ENCODE results near the gene REEP6.
"Not testable (repeated sequence)": the region's sequence is repeated elsewhere in the genome, so short reads cannot be mapped to it uniquely, and the experiment has no call there.

The REEP6 gene

GRCh38 chr19:1490311-1491113 is 469 bp upstream of the REEP6 start, which contains the start of gene PCSK4:
PCSK4 (minus strand) TSS chr19:1490350; CDS start chr19:1490346, 4 bp downstream.
- peak; percentile 97 to 98 for DNase-seq (ENCODE audit: low read depth in 2 of 2)

- DNase-seq (ENCODE audit: low read depth in 2 of 2) = no peak
These were observed 829 bp downstream of the REEP6 start for GRCh38 chr19:1491849-1492170.

- DNase-seq (ENCODE audit: low read depth in 2 of 2) = no peak
These were observed 1.6 kb downstream of the REEP6 start for GRCh38 chr19:1492474-1493006.

- no peak for DNase-seq (ENCODE audit: low read depth in 2 of 2)
These were observed 3.3 kb downstream of the REEP6 start for GRCh38 chr19:1494115-1494815.

- DNase-seq (ENCODE audit: low read depth in 2 of 2) = no peak
These were observed 4.2 kb downstream of the REEP6 start for GRCh38 chr19:1495051-1495798.

- DNase-seq (ENCODE audit: low read depth in 2 of 2) = no peak
These were observed 5.1 kb downstream of the REEP6 start for GRCh38 chr19:1495799-1496713.

GRCh38 chr19:1496714-1497577 is 6.0 kb downstream of the REEP6 start:
- no peak for DNase-seq (ENCODE audit: low read depth in 2 of 2)

- no peak for DNase-seq (ENCODE audit: low read depth in 2 of 2)
These were observed 6.7 kb downstream of the REEP6 start for GRCh38 chr19:1497578-1498235.

- not testable (repeated sequence) for DNase-seq (ENCODE audit: low read depth in 2 of 2)
These were observed 8.2 kb downstream of the REEP6 start for GRCh38 chr19:1499231-1499630.

- DNase-seq (ENCODE audit: low read depth in 2 of 2) = no peak
These were observed 10.2 kb downstream of the REEP6 start for GRCh38 chr19:1501200-1501595.

- DNase-seq (ENCODE audit: low read depth in 2 of 2) = no peak
These were observed 11.6 kb downstream of the REEP6 start for GRCh38 chr19:1502433-1503088.

- DNase-seq (ENCODE audit: low read depth in 2 of 2) = no peak
These were observed 12.3 kb downstream of the REEP6 start for GRCh38 chr19:1503089-1503924.

- no peak for DNase-seq (ENCODE audit: low read depth in 2 of 2)
These were observed 13.2 kb downstream of the REEP6 start for GRCh38 chr19:1503925-1504773.

- no peak for DNase-seq (ENCODE audit: low read depth in 2 of 2)
These were observed 14.0 kb downstream of the REEP6 start for GRCh38 chr19:1505012-1505411.

- DNase-seq (ENCODE audit: low read depth in 2 of 2) = no peak
These were observed 15.3 kb downstream of the REEP6 start for GRCh38 chr19:1505991-1506881.

- DNase-seq (ENCODE audit: low read depth in 2 of 2) = no peak
These were observed 16.2 kb downstream of the REEP6 start for GRCh38 chr19:1507192-1507660.

All from fibroblast of skin of left biceps (primary cell).